OCI-LY1 (cell line): ENCODE measurements around the gene POMP.

Source experiments
- EZH2 ChIP-seq: fragments of 200-600 bp; sonication (generic), shearing (Covaris generic); IDR thresholded peaks from 2 replicates; pipeline ENCODE4 v1.8.0; 2017; ENCODE audit warnings: borderline replicate concordance, mixed run types, mild to moderate bottlenecking, antibody characterized with exemption, low read length, moderate library complexity, mixed read lengths
- TF ChIP-seq, protein P1 (sequence below): fragments of 200-600 bp; sonication (generic), shearing (Covaris generic); IDR thresholded peaks from 2 replicates; pipeline ENCODE4 v1.5.1; 2017; ENCODE audit warnings: mild to moderate bottlenecking, antibody characterized with exemption, low read length, moderate library complexity, mixed read lengths

DNA sequence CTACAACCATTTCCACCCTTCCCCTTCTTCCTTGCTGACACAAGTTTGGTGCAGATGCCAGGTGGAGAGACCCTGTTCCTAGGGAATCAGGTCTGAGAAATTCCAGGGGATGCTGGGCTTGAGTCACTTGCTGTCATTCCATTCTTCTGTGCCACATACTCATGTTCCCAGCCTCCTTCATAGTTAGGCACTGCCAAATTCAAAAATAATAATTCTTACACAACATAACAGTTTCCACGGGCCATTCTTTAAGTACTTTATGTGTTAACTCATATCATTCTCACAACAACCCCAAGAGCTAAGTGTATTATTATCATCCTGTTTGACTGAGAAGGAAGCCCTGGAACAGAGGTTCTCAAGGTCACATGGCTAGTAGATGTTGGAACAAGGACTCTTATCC lies 27.1 kb upstream of the POMP start:
- TF ChIP-seq, protein P1, sequence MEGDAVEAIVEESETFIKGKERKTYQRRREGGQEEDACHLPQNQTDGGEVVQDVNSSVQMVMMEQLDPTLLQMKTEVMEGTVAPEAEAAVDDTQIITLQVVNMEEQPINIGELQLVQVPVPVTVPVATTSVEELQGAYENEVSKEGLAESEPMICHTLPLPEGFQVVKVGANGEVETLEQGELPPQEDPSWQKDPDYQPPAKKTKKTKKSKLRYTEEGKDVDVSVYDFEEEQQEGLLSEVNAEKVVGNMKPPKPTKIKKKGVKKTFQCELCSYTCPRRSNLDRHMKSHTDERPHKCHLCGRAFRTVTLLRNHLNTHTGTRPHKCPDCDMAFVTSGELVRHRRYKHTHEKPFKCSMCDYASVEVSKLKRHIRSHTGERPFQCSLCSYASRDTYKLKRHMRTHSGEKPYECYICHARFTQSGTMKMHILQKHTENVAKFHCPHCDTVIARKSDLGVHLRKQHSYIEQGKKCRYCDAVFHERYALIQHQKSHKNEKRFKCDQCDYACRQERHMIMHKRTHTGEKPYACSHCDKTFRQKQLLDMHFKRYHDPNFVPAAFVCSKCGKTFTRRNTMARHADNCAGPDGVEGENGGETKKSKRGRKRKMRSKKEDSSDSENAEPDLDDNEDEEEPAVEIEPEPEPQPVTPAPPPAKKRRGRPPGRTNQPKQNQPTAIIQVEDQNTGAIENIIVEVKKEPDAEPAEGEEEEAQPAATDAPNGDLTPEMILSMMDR = no peak
- no peak for TF ChIP-seq EZH2
